GM12878 (cell line): ENCODE measurements around the gene CCDC137.

Experiments used
- FOXM1 ChIP-seq: IDR thresholded peaks from 2 replicates; pipeline ENCODE4 v1.6.1; 2012; ENCODE audit warnings: low read depth, mild to moderate bottlenecking, inconsistent platforms, low read length, moderate library complexity
- GABPA ChIP-seq: IDR thresholded peaks from 2 replicates; pipeline ENCODE4 v1.6.1; 2014; ENCODE audit warnings: antibody characterized with exemption, low read depth, mild to moderate bottlenecking, inconsistent platforms
- HDGF ChIP-seq: fragments of 450-650 bp; IDR thresholded peaks from 2 replicates; pipeline ENCODE4 v1.6.1; 2016; ENCODE audit warnings: antibody characterized with exemption
- MYC ChIP-seq: IDR thresholded peaks from 2 replicates; pipeline ENCODE4 v1.6.1; 2011; ENCODE audit warnings: mild to moderate bottlenecking, low read length, moderate library complexity, inconsistent platforms; ENCODE audit not compliant: insufficient read depth, insufficient replicate concordance, insufficient read length, severe bottlenecking
- NFIC ChIP-seq: IDR thresholded peaks from 2 replicates; pipeline ENCODE4 v1.6.1; 2012; ENCODE audit warnings: low read depth, mild to moderate bottlenecking, inconsistent platforms, low read length, moderate library complexity
- POLR2A ChIP-seq: IDR thresholded peaks from 2 replicates; pipeline ENCODE4 v1.6.1; 2011; ENCODE audit warnings: low read depth, mild to moderate bottlenecking, low read length
- POLR2AphosphoS5 ChIP-seq: IDR thresholded peaks from 2 replicates; pipeline ENCODE4 v1.6.1; 2011; ENCODE audit warnings: mild to moderate bottlenecking, low read length, inconsistent platforms
- RAD21 ChIP-seq: IDR thresholded peaks from 2 replicates; pipeline ENCODE4 v1.6.1; 2011; ENCODE audit warnings: mild to moderate bottlenecking, low read depth, low read length, moderate library complexity; ENCODE audit not compliant: insufficient read depth
- RBBP5 ChIP-seq: fragments of 200-600 bp; sonication (generic); conservative IDR thresholded peaks from 2 replicates; pipeline ENCODE4 v1.6.1; 2016
- SMC3 ChIP-seq: IDR thresholded peaks from 2 replicates; pipeline ENCODE4 v1.6.1; 2011; ENCODE audit warnings: low read length, improper control_type of control experiment, borderline replicate concordance
- SP1 ChIP-seq: IDR thresholded peaks from one replicate; pipeline ENCODE4 v1.6.1; 2011; ENCODE audit warnings: low read depth, low read length
- TF ChIP-seq, protein P1 (sequence below): fragments of 450-650 bp; IDR thresholded peaks from 2 replicates; pipeline ENCODE4 v1.6.1; 2016; ENCODE audit warnings: mild to moderate bottlenecking
- TF ChIP-seq, protein P2 (sequence below), 3 experiments: IDR thresholded peaks in 2 of 3; conservative IDR thresholded peaks in 1 of 3; 2 replicates each; pipeline ENCODE4 v1.5.1; 2011; ENCODE audit warnings: low read depth in 3 of 3, low read length in 3 of 3, mild to moderate bottlenecking in 3 of 3, control low read depth in 2 of 3, moderate library complexity in 2 of 3, inconsistent platforms in 1 of 3, mixed read lengths in 1 of 3; ENCODE audit not compliant: control insufficient read depth in 2 of 3, insufficient read depth in 1 of 3; ENCODE audit errors: extremely low read depth in 1 of 3

DNA sequence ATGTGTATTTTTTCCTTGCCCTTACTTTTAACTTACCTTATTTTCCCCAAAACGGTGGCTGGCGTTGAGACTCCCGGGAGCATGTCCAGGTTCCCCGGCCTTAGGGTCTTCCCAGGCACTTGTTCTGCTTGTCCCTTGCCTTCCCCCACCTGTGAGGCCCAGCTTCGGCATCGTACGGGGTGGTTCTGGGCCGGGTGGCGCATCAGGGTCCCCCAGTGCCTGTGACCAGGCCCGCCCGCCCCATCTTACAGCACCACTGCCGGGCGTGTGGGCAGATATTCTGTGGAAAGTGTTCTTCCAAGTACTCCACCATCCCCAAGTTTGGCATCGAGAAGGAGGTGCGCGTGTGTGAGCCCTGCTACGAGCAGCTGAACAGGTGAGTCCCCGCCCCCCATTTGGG is 24.7 kb downstream of the CCDC137 start:
- TF ChIP-seq POLR2AphosphoS5 (no peak), RAD21 (no peak), SMC3 (no peak), HDGF (no peak), RBBP5 (no peak), POLR2A (no peak), FOXM1 (no peak), GABPA (no peak), MYC (no peak), SP1 (no peak), NFIC (no peak)
- TF ChIP-seq, protein P1, sequence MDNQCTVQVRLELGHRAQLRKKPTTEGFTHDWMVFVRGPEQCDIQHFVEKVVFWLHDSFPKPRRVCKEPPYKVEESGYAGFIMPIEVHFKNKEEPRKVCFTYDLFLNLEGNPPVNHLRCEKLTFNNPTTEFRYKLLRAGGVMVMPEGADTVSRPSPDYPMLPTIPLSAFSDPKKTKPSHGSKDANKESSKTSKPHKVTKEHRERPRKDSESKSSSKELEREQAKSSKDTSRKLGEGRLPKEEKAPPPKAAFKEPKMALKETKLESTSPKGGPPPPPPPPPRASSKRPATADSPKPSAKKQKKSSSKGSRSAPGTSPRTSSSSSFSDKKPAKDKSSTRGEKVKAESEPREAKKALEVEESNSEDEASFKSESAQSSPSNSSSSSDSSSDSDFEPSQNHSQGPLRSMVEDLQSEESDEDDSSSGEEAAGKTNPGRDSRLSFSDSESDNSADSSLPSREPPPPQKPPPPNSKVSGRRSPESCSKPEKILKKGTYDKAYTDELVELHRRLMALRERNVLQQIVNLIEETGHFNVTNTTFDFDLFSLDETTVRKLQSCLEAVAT, result no peak
- TF ChIP-seq, protein P2, sequence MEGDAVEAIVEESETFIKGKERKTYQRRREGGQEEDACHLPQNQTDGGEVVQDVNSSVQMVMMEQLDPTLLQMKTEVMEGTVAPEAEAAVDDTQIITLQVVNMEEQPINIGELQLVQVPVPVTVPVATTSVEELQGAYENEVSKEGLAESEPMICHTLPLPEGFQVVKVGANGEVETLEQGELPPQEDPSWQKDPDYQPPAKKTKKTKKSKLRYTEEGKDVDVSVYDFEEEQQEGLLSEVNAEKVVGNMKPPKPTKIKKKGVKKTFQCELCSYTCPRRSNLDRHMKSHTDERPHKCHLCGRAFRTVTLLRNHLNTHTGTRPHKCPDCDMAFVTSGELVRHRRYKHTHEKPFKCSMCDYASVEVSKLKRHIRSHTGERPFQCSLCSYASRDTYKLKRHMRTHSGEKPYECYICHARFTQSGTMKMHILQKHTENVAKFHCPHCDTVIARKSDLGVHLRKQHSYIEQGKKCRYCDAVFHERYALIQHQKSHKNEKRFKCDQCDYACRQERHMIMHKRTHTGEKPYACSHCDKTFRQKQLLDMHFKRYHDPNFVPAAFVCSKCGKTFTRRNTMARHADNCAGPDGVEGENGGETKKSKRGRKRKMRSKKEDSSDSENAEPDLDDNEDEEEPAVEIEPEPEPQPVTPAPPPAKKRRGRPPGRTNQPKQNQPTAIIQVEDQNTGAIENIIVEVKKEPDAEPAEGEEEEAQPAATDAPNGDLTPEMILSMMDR (IDR thresholded peaks at IDR 0.05 in 2 of 3, conservative IDR thresholded peaks at IDR 0.05 in 1 of 3; ENCODE audit: control insufficient read depth in 2 of 3, extremely low read depth in 1 of 3, insufficient read depth in 1 of 3, low read depth in 3 of 3, low read length in 3 of 3), result no peak
